ENCODE measurements around the gene ZCCHC7. TPM values are rescaled to one million over a fixed set of nuclear protein-coding genes. Genes with fewer than 3 reads are reported as not detected.

ZCCHC7 gene
- total RNA-seq, 1 donor from 2014 or later: 21.7 TPM

DNA sequence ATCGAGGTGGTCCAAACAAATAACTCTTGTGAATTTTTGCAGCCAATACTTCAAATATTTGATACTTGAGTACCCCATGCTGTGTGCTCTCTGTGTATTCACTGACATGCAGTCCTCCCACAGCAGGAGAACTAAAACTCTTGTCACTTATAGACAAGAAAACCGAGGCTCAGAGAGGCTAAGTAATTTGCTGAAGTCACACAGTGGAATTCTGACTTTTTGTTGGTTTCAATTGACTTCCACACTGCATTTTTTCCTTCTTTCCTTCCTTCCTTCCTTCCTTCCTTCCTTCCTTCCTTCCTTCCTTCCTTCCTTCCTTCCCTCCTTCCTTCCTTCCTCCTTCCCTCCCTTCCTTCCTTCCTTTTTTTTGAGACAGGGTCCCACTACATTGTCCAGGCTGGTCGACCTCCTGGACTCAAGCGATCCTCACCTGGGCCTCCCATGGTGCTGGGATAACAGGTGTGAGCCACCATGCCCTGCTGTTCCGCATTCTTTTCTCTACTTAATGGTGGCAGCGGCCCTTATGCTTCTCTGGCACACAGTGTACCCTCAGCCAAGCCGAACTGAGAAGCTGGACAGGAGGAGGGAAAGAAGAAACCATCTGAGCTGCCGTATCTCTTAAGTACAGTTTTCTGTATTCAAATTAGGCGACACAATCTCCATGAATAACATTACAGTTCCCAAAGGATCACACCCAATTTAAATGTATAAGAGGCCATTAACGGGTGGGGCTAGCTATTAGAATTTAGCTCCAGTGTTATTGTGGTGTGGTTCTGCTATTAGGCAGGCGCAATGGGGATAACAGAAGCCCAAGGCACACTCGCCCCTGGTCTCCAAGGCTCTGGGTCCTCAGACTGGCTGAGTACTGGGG is 263.7 kb downstream of the ZCCHC7 start:
- DNase-seq (ENCODE audit: low read depth) (no peak), FAIRE-seq (no peak)
- Histone ChIP-seq H3K27me3 (ENCODE audit: insufficient read depth, low read length) (peaks cover 3% of the 10 kb centered on the region), H3K4me2 (ENCODE audit: low read length) (no peak overlapping the region), H3K27ac (ENCODE audit: low read depth, low read length) (no peak overlapping the region), H3K4me1 (ENCODE audit: insufficient read depth, low read length) (no peaks in the 10 kb centered on the region), H3K36me3 (ENCODE audit: insufficient read depth, low read length) (no peaks in the 10 kb centered on the region), H2AFZ (ENCODE audit: low read depth, low read length) (no peak overlapping the region), H3K4me3 (ENCODE audit: insufficient read depth, low read depth, low read length) (no peak overlapping the region), H3K9ac (ENCODE audit: low read length) (no peak overlapping the region), H4K20me1 (ENCODE audit: insufficient read depth, low read length) (no peaks in the 10 kb centered on the region), H3K79me2 (ENCODE audit: insufficient read depth, low read length) (no peaks in the 10 kb centered on the region), H3K9me3 (ENCODE audit: insufficient read depth, low read depth, low read length) (no peaks in the 10 kb centered on the region)
- no peak overlapping the region for H3K4me3 Mint-ChIP-seq (ENCODE audit: unreplicated experiment)
- peaks cover 33% of the 10 kb centered on the region for H3K27me3 Mint-ChIP-seq (ENCODE audit: low read depth, unreplicated experiment)
- no peak for TF ChIP-seq EZH2 (IDR thresholded peaks at IDR 0.05; ENCODE audit: insufficient read depth, low read length)
- TF ChIP-seq CTCF (IDR thresholded peaks at IDR 0.05; ENCODE audit: insufficient read depth, low read depth, low read length): no peak
- no peak overlapping the region for H3K27ac Mint-ChIP-seq (ENCODE audit: unreplicated experiment)
- peaks cover 7% of the 10 kb centered on the region for H3K9me3 Mint-ChIP-seq (ENCODE audit: unreplicated experiment)
- H3K4me1 Mint-ChIP-seq (ENCODE audit: low read depth, unreplicated experiment): no peaks in the 10 kb centered on the region
- H3K36me3 Mint-ChIP-seq (ENCODE audit: low read depth, unreplicated experiment): peaks cover 2% of the 10 kb centered on the region

DNA sequence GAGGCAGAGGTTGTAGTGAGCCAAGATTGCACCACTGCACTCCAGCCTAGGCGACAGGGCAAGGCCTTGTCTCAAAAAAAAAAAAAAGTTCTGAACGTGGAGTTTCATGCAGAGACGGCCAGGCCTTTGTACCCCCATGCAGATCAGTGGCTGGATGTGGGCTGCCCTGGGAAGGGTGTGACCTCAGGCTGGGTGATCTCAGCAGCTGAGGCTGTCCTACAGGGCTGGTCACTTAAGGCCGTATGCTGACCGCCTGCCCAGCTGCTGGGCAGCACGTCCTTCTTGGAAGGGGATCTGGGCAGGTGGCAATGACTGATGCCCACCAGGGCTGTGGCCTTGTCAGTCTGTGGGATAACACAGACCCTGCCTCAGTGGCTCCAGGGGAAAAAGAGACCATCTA is 264.9 kb downstream of the ZCCHC7 start:
- Histone ChIP-seq H3K9ac (ENCODE audit: low read length) (no peak overlapping the region), H3K4me1 (ENCODE audit: insufficient read depth, low read length) (no peaks in the 10 kb centered on the region), H4K20me1 (ENCODE audit: insufficient read depth, low read length) (no peaks in the 10 kb centered on the region), H2AFZ (ENCODE audit: low read depth, low read length) (no peak overlapping the region), H3K4me3 (ENCODE audit: insufficient read depth, low read depth, low read length) (no peak overlapping the region), H3K79me2 (ENCODE audit: insufficient read depth, low read length) (no peaks in the 10 kb centered on the region), H3K27me3 (ENCODE audit: insufficient read depth, low read length) (peaks cover 3% of the 10 kb centered on the region), H3K9me3 (ENCODE audit: insufficient read depth, low read depth, low read length) (no peaks in the 10 kb centered on the region), H3K27ac (ENCODE audit: low read depth, low read length) (no peak overlapping the region), H3K36me3 (ENCODE audit: insufficient read depth, low read length) (no peaks in the 10 kb centered on the region), H3K4me2 (ENCODE audit: low read length) (no peak overlapping the region)
- Mint-ChIP-seq H3K4me1 (ENCODE audit: low read depth, unreplicated experiment) (no peaks in the 10 kb centered on the region), H3K27ac (ENCODE audit: unreplicated experiment) (no peak overlapping the region), H3K4me3 (ENCODE audit: unreplicated experiment) (no peak overlapping the region), H3K27me3 (ENCODE audit: low read depth, unreplicated experiment) (peaks cover 30% of the 10 kb centered on the region), H3K9me3 (ENCODE audit: unreplicated experiment) (peaks cover 7% of the 10 kb centered on the region), H3K36me3 (ENCODE audit: low read depth, unreplicated experiment) (peaks cover 2% of the 10 kb centered on the region)
- FAIRE-seq: no peak
- TF ChIP-seq EZH2 (IDR thresholded peaks at IDR 0.05; ENCODE audit: insufficient read depth, low read length) (no peak), CTCF (IDR thresholded peaks at IDR 0.05; ENCODE audit: insufficient read depth, low read depth, low read length) (no peak)
- DNase-seq (ENCODE audit: low read depth): no peak

GRCh38 chr9:37386988-37387387 is 266.6 kb downstream of the ZCCHC7 start:
- Histone ChIP-seq H3K9ac (ENCODE audit: low read length) (no peak overlapping the region), H2AFZ (ENCODE audit: low read depth, low read length) (no peak overlapping the region), H3K4me2 (ENCODE audit: low read length) (no peak overlapping the region), H3K9me3 (ENCODE audit: insufficient read depth, low read depth, low read length) (no peaks in the 10 kb centered on the region), H3K36me3 (ENCODE audit: insufficient read depth, low read length) (no peaks in the 10 kb centered on the region), H3K4me1 (ENCODE audit: insufficient read depth, low read length) (no peaks in the 10 kb centered on the region), H3K4me3 (ENCODE audit: insufficient read depth, low read depth, low read length) (no peak overlapping the region), H3K79me2 (ENCODE audit: insufficient read depth, low read length) (no peaks in the 10 kb centered on the region), H3K27ac (ENCODE audit: low read depth, low read length) (no peak overlapping the region), H3K27me3 (ENCODE audit: insufficient read depth, low read length) (peaks cover 3% of the 10 kb centered on the region), H4K20me1 (ENCODE audit: insufficient read depth, low read length) (no peaks in the 10 kb centered on the region)
- Mint-ChIP-seq H3K27me3 (ENCODE audit: low read depth, unreplicated experiment) (peaks cover 28% of the 10 kb centered on the region), H3K36me3 (ENCODE audit: low read depth, unreplicated experiment) (peaks cover 4% of the 10 kb centered on the region), H3K4me1 (ENCODE audit: low read depth, unreplicated experiment) (no peaks in the 10 kb centered on the region), H3K4me3 (ENCODE audit: unreplicated experiment) (no peak overlapping the region), H3K9me3 (ENCODE audit: unreplicated experiment) (peaks cover 5% of the 10 kb centered on the region), H3K27ac (ENCODE audit: unreplicated experiment) (no peak overlapping the region)
- no peak for DNase-seq (ENCODE audit: low read depth)
- FAIRE-seq: no peak
- no peak for TF ChIP-seq EZH2 (IDR thresholded peaks at IDR 0.05; ENCODE audit: insufficient read depth, low read length)
- TF ChIP-seq CTCF (IDR thresholded peaks at IDR 0.05; ENCODE audit: insufficient read depth, low read depth, low read length): no peak

Data from astrocyte (in vitro differentiated cells and primary cell).